NCI-H2081 treated with DMSO at 0.1 percent for 48 hours (cell line): Measurements from ENCODE around the gene KANSL1.
"Not testable (repeated sequence)": the region's sequence is repeated elsewhere in the genome, so short reads cannot be mapped to it uniquely, and the experiment has no call there.

Experiments
- DNase-seq: peaks from one replicate; lab custom pipeline; 2025; lab: John Stamatoyannopoulos, UW

Gene KANSL1

GRCh38 chr17:46020023-46020761 is 173.0 kb downstream of the KANSL1 start:
- no peak for DNase-seq

DNA sequence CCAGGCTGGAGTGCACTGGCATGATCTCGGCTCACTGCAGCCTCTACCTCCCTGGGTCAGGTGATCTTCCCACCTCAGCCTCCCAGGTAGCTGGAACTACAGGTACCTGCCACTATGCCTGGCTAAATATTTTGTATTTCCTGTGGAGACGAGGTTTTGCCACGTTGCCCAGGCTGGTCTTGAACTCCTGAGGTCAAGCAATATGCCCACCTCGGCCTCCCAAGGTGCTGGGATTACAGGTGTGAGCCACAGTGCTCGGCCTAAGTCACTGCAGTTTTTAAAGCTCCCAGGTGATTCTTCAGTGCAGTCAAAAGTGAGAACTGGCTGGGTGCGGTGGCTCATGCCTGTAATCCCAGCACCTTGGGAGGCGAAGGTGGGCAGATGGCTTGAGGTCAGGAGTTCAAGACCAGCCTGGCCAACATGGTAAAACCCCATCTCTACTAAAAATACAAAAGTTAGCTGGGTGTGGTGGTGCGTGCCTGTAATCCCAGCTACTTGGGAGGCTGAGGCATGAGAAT is 173.8 kb downstream of the KANSL1 start:
- DNase-seq, result not testable (repeated sequence)

- no peak for DNase-seq
These were observed 179.6 kb downstream of the KANSL1 start for GRCh38 chr17:46013502-46014165.

DNA sequence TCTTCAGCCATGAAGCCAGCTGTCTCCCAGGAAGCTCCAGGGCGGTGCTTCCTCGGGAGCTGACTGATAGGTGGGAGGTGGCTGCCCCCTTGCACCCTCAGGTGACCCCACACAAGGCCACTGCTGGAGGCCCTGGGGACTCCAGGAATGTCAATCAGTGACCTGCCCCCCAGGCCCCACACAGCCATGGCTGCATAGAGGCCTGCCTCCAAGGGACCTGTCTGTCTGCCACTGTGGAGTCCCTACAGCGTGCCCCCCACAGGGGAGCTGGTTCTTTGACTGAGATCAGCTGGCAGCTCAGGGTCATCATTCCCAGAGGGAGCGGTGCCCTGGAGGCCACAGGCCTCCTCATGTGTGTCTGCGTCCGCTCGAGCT is 180.1 kb downstream of the KANSL1 start:
- no peak for DNase-seq

- DNase-seq, result no peak
These were observed 180.6 kb downstream of the KANSL1 start for GRCh38 chr17:46012506-46013079.

- DNase-seq, result no peak
These were observed 181.3 kb downstream of the KANSL1 start for GRCh38 chr17:46011711-46012505.

DNA sequence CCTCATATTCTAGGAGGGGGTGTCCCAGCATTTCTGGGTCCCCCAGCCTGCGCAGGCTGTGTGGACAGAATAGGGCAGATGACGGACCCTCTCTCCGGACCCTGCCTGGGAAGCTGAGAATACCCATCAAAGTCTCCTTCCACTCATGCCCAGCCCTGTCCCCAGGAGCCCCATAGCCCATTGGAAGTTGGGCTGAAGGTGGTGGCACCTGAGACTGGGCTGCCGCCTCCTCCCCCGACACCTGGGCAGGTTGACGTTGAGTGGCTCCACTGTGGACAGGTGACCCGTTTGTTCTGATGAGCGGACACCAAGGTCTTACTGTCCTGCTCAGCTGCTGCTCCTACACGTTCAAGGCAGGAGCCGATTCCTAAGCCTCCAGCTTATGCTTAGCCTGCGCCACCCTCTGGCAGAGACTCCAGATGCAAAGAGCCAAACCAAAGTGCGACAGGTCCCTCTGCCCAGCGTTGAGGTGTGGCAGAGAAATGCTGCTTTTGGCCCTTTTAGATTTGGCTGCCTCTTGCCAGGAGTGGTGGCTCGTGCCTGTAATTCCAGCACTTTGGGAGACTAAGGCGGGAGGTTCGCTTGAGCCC is 182.5 kb downstream of the KANSL1 start:
- DNase-seq, result no peak

GRCh38 chr17:46009681-46010596 is 183.3 kb downstream of the KANSL1 start:
- DNase-seq, result no peak

GRCh38 chr17:46008591-46008990 is 184.6 kb downstream of the KANSL1 start:
- no peak for DNase-seq

DNA sequence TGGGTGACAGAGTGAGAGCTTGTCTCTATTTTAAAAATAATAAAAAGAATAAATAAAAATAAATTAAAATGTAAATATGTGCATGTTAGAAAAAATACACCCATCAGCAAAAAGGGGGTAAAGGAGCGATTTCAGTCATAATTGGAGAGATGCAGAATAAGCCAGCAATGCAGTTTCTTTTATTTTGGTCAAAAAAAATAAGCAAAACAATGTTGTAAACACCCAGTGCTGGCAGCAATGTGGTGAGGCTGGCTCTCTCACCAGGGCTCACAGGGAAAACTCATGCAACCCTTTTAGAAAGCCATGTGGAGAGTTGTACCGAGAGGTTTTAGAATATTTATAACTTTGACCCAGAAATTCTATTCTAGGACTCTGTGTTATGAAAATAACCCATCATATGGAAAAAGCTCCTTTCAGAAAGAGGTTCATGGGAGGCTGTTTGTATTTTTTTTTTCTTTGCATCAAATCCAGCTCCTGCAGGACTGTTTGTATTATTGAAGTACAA is 185.7 kb downstream of the KANSL1 start:
- DNase-seq, result no peak

DNA sequence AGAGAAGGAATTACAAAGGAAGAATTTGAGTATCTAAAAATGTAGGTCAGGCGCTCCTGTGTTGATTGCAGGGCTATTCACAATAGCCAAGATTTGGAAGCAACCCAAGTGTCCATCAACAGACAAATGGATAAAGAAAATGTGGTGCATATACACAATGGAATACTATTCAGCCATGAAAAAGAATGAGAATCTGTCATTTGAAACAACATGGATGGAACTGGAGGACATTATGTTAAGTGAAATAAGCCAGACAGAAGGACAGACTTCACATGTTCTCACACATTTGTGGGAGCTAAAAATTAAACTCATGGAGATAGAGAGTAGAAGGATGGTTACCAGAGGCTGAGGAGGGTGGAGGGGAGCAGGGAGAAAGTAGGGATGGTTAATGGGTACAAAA is 187.1 kb downstream of the KANSL1 start:
- DNase-seq, result not testable (repeated sequence)

- DNase-seq, result peak; percentile 58
These were observed 189.1 kb downstream of the KANSL1 start for GRCh38 chr17:46003907-46004748.

DNA sequence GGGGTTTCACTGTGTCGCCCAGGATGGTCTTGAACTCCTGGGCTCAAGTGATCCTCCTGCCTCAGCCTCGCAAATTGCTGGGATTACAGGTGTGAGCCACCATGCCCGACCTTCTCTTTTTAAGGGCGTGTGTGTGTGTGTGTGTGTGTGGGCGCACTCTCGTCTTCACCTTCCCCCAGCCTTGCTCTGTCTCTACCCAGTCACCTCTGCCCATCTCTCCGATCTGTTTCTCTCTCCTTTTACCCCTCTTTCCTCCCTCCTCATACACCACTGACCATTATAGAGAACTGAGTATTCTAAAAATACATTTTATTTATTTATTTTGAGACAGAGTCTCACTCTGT is 190.3 kb downstream of the KANSL1 start:
- no peak for DNase-seq

DNA sequence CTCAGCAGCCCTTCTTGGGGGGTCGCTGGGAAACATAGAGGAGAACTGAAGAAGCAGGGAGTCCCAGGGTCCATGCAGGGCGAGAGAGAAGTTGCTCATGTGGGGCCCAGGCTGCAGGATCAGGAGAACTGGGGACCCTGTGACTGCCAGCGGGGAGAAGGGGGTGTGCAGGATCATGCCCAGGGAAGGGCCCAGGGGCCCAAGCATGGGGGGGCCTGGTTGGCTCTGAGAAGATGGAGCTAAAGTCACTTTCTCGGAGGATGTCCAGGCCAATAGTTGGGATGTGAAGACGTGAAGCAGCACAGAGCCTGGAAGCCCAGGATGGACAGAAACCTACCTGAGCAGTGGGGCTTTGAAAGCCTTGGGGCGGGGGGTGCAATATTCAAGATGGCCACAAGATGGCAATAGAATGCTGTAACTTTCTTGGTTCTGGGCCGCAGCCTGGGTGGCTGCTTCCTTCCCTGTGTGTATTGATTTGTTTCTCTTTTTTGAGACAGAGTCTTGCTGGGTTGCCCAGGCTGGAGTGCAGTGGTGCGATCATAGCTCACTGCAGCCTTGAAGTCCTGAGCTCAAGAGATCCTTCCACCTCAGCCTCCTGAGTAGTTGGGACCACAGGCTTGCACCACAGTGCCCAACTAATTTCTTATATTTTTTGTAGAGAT is 190.8 kb downstream of the KANSL1 start:
- peak; percentile 24 for DNase-seq

- no peak for DNase-seq
These were observed 191.6 kb downstream of the KANSL1 start for GRCh38 chr17:46001390-46002310.

GRCh38 chr17:46000757-46001156 is 192.5 kb downstream of the KANSL1 start:
- DNase-seq, result no peak

DNA sequence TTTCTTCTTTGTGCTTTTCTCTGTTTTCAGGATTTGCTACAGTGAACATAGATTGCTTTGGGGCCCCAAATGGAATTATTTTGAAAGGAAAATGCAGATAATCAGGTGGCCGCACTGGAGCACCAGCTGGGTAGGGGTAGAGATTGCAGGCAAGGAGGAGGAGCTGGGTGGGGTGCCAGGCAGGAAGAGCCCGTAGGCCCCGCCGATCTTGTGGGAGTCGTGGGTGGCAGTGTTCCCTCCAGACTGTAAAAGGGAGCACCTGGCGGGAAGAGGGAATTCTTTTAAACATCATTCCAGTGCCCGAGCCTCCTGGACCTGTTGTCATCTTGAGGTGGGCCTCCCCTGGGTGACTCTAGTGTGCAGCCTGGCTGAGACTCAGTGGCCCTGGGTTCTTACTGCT is 192.9 kb downstream of the KANSL1 start:
- no peak for DNase-seq

GRCh38 chr17:45999900-46000290 is 193.3 kb downstream of the KANSL1 start:
- DNase-seq, result no peak
